Measurements from ENCODE around the gene KRT4. TPM values are rescaled to one million over a fixed set of nuclear protein-coding genes. Genes with fewer than 3 reads are reported as not detected.

Gene KRT4
- total RNA-seq, 2 experiments from 2014 or later, result not detected

GRCh38 chr12:52833922-52834726, 20.2 kb upstream of the KRT4 start, which contains the start of gene KRT79:
TSS of gene KRT79 (minus strand) at chr12:52834311. CDS start at chr12:52834260, 51 bp downstream.
- Mint-ChIP-seq H3K9me3 (ENCODE audit: low read depth) (no peaks in the 10 kb centered on the region), H3K27ac (no peak within 1 kb of the TSS), H3K36me3 (no peaks in the 10 kb centered on the region), H3K27me3 (peaks cover 9% of the 10 kb centered on the region), H3K4me3 (no peak within 1 kb of the TSS), H3K4me1 (peaks cover 27% of the 10 kb centered on the region)
- DNase-seq (no peak), ATAC-seq (no peak)
- CTCF ChIA-PET, result interaction anchor here (1.5 kb wide), 1 partner anchor 31 kb away, joined by 3 read pairs; no protein-coding TSS in a partner anchor

GRCh38 chr12:52832985-52833905, 19.3 kb upstream of the KRT4 start:
- Mint-ChIP-seq H3K9me3 (ENCODE audit: low read depth) (no peaks in the 10 kb centered on the region), H3K27me3 (peaks cover 7% of the 10 kb centered on the region), H3K36me3 (no peaks in the 10 kb centered on the region), H3K4me3 (no peak overlapping the region), H3K4me1 (peaks cover 24% of the 10 kb centered on the region), H3K27ac (no peak overlapping the region)
- DNase-seq (no peak), ATAC-seq (no peak)
- CTCF ChIA-PET, result interaction anchor here (0.8 to 1.2 kb wide), 2 partner anchors 33 to 47 kb away, joined by 3 read pairs; no protein-coding TSS in a partner anchor

GRCh38 chr12:52832451-52832850, 18.5 kb upstream of the KRT4 start:
- CTCF ChIA-PET, result interaction anchor here (0.8 to 1.2 kb wide), 2 partner anchors 33 to 48 kb away, joined by 3 read pairs; no protein-coding TSS in a partner anchor
- no peak overlapping the region for H3K4me3 Mint-ChIP-seq
- H3K27me3 Mint-ChIP-seq, result peaks cover 4% of the 10 kb centered on the region
- no peak for ATAC-seq
- H3K27ac Mint-ChIP-seq, result no peak overlapping the region
- no peaks in the 10 kb centered on the region for H3K36me3 Mint-ChIP-seq
- peaks cover 23% of the 10 kb centered on the region for H3K4me1 Mint-ChIP-seq
- no peaks in the 10 kb centered on the region for H3K9me3 Mint-ChIP-seq (ENCODE audit: low read depth)
- DNase-seq, result no peak

- DNase-seq (no peak), ATAC-seq (no peak)
- Mint-ChIP-seq H3K36me3 (no peaks in the 10 kb centered on the region), H3K27me3 (peaks cover 4% of the 10 kb centered on the region), H3K27ac (no peak overlapping the region), H3K4me3 (no peak overlapping the region), H3K9me3 (ENCODE audit: low read depth) (no peaks in the 10 kb centered on the region), H3K4me1 (peaks cover 11% of the 10 kb centered on the region)
- CTCF ChIA-PET, result interaction anchor here (1.4 kb wide), 1 partner anchor 49 kb away, joined by 5 read pairs; no protein-coding TSS in a partner anchor
Measured at GRCh38 chr12:52831251-52831650, 17.3 kb upstream of the KRT4 start.

DNA sequence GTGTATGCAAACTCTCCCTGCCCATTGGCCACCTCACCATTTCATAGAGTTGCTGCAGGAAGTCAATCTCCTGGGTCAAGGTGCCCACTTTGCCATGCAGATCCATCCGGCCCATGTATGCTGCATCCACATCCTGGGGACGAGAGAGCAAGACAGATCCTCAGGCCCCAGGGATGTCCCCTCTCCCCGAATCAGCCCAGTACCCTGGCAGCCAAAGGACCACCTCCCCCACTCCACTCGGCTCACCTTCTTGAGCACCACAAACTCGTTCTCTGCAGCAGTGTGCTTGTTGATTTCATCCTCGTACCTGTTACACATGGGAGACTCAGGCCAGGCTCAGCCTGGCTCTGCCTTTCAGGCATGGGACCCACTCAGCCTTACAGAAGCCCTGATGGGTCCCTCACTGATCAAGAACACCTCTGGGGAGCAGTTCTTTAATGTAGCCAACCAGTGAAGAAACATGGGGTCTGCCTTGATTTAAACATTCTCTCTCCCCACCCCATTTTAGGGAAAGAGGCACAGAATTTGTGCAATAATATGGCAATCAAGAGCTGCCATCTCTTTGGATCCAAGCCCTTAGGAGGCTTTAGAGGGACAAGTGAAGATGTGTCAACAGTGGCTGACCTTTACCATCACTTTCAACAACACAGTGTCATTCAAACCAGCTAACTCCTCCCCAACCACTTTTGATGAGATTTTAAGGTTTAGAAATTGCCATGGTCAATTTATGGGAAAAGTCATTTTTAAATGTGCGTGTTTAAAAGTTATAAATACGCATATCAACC, 16.3 kb upstream of the KRT4 start:
- H3K27me3 Mint-ChIP-seq, result peaks cover 4% of the 10 kb centered on the region
- ATAC-seq, result no peak
- H3K27ac Mint-ChIP-seq, result no peak overlapping the region
- no peaks in the 10 kb centered on the region for H3K4me1 Mint-ChIP-seq
- no peak overlapping the region for H3K4me3 Mint-ChIP-seq
- no peaks in the 10 kb centered on the region for H3K36me3 Mint-ChIP-seq
- H3K9me3 Mint-ChIP-seq (ENCODE audit: low read depth), result no peaks in the 10 kb centered on the region
- DNase-seq, result no peak
- CTCF ChIA-PET, result interaction anchor here (1.4 kb wide), 1 partner anchor 50 kb away, joined by 5 read pairs; no protein-coding TSS in a partner anchor

- no peak overlapping the region for H3K27ac Mint-ChIP-seq
- ATAC-seq (no peak), DNase-seq (no peak)
- no peaks in the 10 kb centered on the region for H3K9me3 Mint-ChIP-seq (ENCODE audit: low read depth)
- H3K36me3 Mint-ChIP-seq, result no peaks in the 10 kb centered on the region
- CTCF ChIA-PET, result no interaction called here
- H3K27me3 Mint-ChIP-seq, result peaks cover 4% of the 10 kb centered on the region
- no peaks in the 10 kb centered on the region for H3K4me1 Mint-ChIP-seq
- H3K4me3 Mint-ChIP-seq, result no peak overlapping the region
Measured at GRCh38 chr12:52828591-52829021, 14.7 kb upstream of the KRT4 start.

GRCh38 chr12:52828156-52828555, 14.2 kb upstream of the KRT4 start:
- CTCF ChIA-PET, result no interaction called here
- Mint-ChIP-seq H3K9me3 (ENCODE audit: low read depth) (no peaks in the 10 kb centered on the region), H3K4me1 (no peaks in the 10 kb centered on the region), H3K27me3 (peaks cover 4% of the 10 kb centered on the region), H3K27ac (no peak overlapping the region), H3K4me3 (no peak overlapping the region), H3K36me3 (no peaks in the 10 kb centered on the region)
- DNase-seq, result no peak
- no peak for ATAC-seq

GRCh38 chr12:52827499-52828090, 13.7 kb upstream of the KRT4 start:
- CTCF ChIA-PET, result no interaction called here
- Mint-ChIP-seq H3K36me3 (no peaks in the 10 kb centered on the region), H3K27ac (no peak overlapping the region), H3K27me3 (peaks cover 4% of the 10 kb centered on the region), H3K4me3 (no peak overlapping the region), H3K9me3 (ENCODE audit: low read depth) (no peaks in the 10 kb centered on the region), H3K4me1 (no peaks in the 10 kb centered on the region)
- no peak for DNase-seq
- ATAC-seq, result no peak

DNA sequence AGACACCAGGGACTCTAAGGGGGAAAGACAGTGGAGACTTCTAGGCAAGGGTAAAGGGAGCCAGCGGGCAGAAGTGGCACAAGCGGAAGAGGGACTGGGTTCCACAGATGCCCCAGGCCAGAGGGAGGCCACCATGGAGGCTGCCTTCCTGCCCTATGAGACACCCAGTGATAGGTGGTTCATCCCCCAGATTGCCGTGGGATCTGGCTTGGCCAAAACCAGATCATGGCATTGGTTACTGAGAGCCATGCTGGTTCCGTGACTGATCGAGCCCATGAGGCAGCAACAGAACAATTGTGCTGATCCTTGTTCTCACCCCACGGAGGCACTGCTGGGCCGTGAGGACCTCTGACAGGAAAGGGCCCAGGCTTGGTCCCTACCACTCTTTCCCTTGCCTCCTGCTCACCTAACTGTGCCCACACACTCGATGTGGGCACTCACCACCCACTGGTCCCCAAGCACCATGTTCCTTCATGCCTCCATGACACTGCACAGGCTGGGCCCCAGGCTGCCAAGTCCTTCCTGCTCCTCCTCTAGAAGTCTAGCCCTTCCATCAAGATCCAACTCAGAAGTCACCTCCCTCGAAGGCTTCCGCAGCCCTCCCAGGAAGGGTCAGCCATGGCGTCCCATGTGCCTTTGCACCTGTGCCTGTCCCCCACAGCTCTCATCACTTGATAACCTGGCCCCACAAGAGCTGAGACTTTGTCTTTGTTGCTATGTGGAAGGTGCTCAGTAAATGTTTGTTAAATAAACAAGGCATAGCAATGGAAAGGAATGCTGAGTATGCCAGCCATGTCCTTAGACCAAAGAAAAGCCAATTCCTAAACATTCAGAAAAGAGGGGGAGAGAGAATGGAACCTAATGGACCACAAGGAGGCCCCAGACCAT, 12.9 kb upstream of the KRT4 start:
- no peak for ATAC-seq
- DNase-seq, result no peak
- Mint-ChIP-seq H3K4me3 (no peak overlapping the region), H3K27ac (no peak overlapping the region), H3K4me1 (no peaks in the 10 kb centered on the region), H3K27me3 (peaks cover 4% of the 10 kb centered on the region), H3K9me3 (ENCODE audit: low read depth) (no peaks in the 10 kb centered on the region), H3K36me3 (no peaks in the 10 kb centered on the region)
- CTCF ChIA-PET, result no interaction called here

DNA sequence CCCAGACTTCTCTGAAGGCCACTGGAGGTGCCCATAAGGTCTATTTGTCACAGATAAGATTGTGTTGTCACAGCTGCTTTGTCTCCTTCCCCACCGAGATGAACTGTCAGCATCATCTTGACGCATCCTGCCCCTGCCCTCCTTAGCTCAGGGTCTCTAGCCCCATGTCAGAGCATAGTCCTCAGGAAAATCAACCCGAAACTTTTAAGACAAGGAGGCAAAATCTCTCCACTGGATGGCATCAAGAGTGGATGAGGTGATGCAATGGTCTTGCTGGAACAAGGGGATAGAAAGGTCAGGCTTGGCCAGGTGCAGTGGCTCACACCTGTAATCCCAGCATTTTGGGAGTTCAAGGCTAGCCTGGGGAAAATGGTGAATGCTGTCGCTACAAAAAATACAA, 12.0 kb upstream of the KRT4 start:
- Mint-ChIP-seq H3K4me1 (no peaks in the 10 kb centered on the region), H3K4me3 (no peak overlapping the region)
- CTCF ChIA-PET, result interaction anchor here (0.5 kb wide), 1 partner anchor 682 kb away, joined by 4 read pairs; no protein-coding TSS in a partner anchor

GRCh38 chr12:52824741-52825410, 11.0 kb upstream of the KRT4 start:
- ATAC-seq (no peak), DNase-seq (no peak)
- no peaks in the 10 kb centered on the region for H3K9me3 Mint-ChIP-seq (ENCODE audit: low read depth)
- CTCF ChIA-PET, result no interaction called here
- H3K4me3 Mint-ChIP-seq, result no peak overlapping the region
- H3K27me3 Mint-ChIP-seq, result peaks cover 7% of the 10 kb centered on the region
- H3K4me1 Mint-ChIP-seq, result no peaks in the 10 kb centered on the region
- no peak overlapping the region for H3K27ac Mint-ChIP-seq
- H3K36me3 Mint-ChIP-seq, result no peaks in the 10 kb centered on the region

More for the DNA sequence above, 12.0 kb upstream of the KRT4 start:
- DNase-seq (no peak), ATAC-seq (no peak)
- Mint-ChIP-seq H3K9me3 (ENCODE audit: low read depth) (no peaks in the 10 kb centered on the region), H3K27ac (no peak overlapping the region), H3K36me3 (no peaks in the 10 kb centered on the region), H3K27me3 (peaks cover 4% of the 10 kb centered on the region)

Data from activated CD8-positive, alpha-beta memory T cell treated with anti-CD3 and anti-CD28 coated beads, Interleukin-2, amount 10 ng/mL, durations not matched to agents 7 days and 5 days (primary cell).